Measurements from ENCODE around the gene TMEM61. TPM values are rescaled to one million over a fixed set of nuclear protein-coding genes. Genes with fewer than 3 reads are reported as not detected.
"Not testable (repeated sequence)": the region's sequence is repeated elsewhere in the genome, so short reads cannot be mapped to it uniquely, and the experiment has no call there.

Gene TMEM61
- polyA plus RNA-seq, 10 donors, result 0.16 to 0.30 TPM; not detected in 8

- no peak for DNase-seq
Measured at GRCh38 chr1:54959241-54959640, 21.2 kb upstream of the TMEM61 start.

DNA sequence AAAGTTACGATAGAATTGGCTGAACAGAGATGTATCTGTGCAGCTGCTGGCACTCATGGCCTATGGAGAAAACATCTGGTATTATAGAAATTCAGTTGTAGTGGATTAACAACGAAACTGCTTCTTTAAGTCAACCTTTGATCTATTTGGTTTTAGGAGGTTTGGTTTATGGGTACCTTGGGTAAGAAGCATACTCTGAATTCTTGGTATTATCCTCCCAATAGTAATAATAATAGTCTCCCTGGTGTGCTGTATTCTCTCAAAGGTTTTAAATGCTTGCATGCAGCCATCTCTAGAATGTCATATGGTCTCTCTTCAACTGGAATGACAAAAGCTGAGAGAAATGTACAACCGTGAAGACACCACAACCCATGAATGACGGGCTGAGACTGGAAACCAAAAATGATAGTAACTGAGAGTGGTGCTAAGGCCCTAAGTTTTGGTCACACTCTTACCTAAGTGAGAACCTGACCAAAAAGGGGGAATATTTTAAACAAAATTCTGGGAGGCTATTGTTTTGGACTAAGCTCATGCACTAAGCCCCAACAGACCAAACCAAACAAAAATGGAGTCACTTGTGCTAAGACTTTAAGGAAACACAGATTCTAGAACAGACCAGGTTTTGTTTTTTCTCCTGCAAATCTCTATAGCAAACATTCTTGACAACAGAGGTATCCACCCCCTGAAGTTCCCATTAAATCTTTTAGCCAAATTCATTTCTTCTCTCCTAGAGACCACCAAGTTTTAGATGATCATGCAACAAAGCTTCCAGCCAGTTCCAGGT lies 17.6 kb upstream of the TMEM61 start:
- peak in 1 of 3 donors; percentile 27 for DNase-seq

- not testable (repeated sequence) for DNase-seq
Measured at GRCh38 chr1:54963829-54964228, 16.6 kb upstream of the TMEM61 start.

DNA sequence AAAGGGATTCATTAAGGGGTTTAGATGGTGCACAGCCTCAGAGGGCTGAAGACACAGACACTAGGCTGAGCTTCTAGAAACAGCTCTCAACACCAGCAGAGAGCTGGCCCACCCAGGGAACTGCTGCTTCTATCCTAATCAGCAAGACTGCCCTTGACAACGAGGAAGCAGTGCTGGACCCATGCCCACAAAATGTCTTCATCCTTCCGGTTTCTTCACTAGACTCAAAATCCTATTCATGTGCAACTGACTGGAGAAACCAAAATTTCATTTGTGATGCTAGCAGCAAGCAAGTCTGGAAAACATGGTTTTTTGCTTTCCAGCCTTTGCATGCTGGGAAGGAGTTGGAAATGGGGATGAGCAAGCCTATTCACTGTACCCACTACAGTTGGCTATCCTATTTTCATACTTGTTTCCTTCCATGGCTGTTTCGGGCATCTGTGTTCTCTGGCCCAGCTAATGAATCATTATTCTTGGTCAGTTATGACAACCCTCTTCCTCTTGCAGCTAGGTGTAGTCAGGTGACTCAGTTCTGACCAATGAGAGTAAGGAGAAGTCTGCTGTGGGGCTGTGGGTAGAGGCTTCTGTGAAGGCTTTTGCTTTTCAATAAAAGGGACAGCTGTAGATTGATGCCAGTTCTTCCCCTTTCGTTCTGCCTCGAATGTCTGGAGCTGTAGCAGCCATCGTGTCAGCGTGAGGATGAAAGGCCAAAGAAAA lies 14.6 kb upstream of the TMEM61 start:
- peak in 1 of 3 donors; percentile 62 for DNase-seq

GRCh38 chr1:54967372-54967771 lies 13.1 kb upstream of the TMEM61 start:
- no peak for DNase-seq

- no peak for DNase-seq
Measured at GRCh38 chr1:54968551-54968950, 11.9 kb upstream of the TMEM61 start.

- DNase-seq, result no peak
Measured at GRCh38 chr1:54969879-54970278, 10.5 kb upstream of the TMEM61 start.

DNA sequence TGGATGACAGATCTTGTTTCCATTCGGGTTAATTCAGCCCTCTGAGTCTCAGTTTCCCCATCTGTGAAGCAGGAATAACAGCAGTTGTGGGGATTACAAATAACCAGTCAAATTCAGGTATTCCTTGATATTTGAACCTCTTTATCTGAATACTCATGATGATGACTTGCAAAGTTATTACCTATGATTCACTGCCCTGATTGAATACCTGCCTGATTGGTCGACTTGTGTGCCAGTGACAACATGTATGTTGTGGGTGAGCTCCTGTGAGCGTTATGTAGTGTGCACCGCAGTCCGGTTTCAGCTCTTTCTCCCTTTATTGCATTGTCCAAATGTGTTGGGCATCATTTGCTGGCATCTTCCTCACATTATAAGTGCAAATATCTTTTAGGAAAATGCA lies 9.5 kb upstream of the TMEM61 start:
- no peak for DNase-seq

- DNase-seq, result no peak
Measured at GRCh38 chr1:54971317-54971791, 9.1 kb upstream of the TMEM61 start.

- no peak for DNase-seq
Measured at GRCh38 chr1:54972436-54972835, 8.0 kb upstream of the TMEM61 start.

DNA sequence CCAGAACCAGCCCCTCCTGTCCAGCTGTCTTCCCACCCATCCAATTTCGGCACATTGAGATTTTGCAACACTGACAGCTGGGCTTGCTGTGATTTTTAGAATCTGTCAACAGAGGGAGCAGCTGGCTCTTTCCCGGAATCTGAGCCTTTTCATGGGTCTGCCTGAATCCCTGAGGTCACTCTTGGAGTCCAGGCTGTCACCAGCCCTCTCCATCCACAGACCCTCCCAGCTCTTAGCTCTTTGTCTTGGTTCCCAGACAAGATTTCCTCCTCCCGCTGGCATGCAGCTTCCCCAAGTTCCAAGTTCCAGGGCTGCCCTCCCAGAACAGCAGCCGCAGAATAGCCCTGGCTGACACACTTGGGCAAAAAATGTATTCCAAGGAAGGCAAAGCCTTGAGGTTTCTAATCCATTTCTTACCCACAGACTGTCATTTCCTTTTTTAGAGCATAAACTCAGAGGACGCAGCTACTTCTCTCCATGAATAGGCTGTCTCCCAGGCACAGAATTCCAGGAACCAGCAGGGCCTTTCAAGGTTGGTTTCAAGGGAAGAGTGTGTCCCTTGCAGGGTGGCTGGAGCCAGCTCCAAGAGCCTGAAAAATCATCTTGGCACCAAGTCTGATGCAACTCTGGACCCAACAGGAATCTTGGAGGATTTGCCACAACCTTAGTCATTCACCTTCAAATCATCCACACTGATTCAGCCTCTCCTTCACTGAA lies 7.1 kb upstream of the TMEM61 start:
- peak; percentile 47 to 80 (median 61) for DNase-seq

- DNase-seq, result no peak
Measured at GRCh38 chr1:54975356-54976108, 4.9 kb upstream of the TMEM61 start.

GRCh38 chr1:54976747-54977146 lies 3.7 kb upstream of the TMEM61 start:
- DNase-seq, result no peak

DNA sequence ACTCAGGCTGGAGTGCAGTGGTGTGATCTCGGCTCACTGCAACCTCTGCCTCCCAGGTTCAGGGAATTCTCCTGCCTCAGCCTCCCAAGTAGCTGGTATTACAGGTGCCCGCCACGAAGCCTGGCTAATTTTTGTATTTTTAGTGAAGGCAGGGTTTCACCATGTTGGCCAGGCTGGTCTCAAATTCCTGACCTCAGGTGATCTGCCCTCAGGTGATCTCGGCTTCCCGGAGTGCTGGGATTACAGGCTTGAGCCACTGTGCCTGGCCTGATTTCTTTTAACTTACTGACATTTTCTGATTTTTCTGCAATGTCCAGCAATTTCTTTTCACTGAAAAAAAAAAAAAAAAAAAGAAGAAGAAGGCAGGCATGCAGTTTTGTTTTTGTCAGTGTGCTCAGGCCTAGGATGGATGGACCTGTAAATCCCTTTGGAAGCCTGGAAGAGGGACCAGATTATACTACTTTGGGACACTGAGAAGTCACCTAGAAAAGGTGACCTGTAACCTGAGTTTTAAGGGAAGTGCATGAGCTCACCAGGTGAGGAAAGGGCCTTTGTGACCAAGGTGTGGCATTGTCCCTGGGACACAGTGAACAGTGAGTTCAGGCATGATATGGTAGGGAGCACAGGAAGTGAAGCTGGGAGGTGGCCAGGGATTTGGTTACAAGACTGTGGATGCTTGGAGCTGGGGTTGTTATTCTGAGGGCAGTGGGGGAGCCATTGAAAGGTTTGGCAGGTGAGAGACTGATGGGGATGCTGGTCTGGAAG lies 2.7 kb upstream of the TMEM61 start:
- no peak for DNase-seq

- DNase-seq, result no peak
Measured at GRCh38 chr1:54978528-54979326, 1.7 kb upstream of the TMEM61 start.

DNA sequence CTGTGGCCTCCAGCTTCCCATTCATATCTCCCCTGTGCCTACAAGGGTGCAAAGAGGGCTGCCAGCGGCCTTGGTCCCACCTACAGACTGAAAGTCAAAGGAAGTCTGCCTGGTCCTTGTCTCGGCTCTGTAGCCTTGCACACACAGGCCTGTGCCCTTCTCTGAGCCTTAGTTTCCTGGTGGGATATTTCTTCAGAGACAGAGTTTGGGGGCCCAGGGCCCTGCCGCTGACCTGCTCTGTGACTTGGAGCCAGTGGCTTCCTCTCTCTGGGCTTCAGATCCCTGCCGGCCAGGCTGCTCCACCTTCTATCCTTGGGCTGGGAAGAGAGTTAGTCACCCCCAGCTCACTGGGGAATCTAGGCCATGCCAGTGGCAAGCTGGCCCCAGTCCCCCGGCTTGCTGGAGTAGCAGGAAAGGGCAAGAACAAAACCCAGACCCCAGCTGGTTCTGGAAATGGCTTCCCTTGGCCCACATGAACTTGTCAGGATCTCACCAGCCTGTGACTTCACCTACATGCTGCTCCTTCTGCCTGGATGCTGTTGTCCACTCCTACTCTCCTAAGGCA lies 1.0 kb upstream of the TMEM61 start:
- no peak for DNase-seq

DNA sequence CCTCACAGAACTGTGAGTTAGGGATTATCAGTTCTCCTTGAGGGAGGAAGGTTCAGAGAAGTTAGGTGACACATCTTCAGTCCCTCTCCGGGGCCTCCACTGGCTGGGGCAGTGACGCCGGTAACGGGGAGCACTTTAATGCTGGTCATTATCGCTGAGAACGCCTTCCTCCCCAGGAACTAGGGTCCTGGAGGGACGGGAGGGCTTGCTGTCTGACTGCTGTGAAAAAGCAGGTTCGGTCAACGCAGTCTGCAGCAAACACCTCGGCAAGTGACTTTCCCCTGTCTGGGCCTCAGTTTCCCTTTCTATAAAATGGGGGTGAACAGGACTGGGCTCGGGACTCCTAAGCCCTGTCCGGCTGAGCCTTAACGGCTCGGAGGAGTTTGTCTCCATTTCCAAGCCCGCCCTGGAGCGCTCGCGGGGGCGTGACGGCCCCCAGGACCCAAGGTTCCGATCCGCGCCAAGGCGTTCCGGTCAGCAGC lies 341 bp upstream of the TMEM61 start:
- no peak for DNase-seq

DNA sequence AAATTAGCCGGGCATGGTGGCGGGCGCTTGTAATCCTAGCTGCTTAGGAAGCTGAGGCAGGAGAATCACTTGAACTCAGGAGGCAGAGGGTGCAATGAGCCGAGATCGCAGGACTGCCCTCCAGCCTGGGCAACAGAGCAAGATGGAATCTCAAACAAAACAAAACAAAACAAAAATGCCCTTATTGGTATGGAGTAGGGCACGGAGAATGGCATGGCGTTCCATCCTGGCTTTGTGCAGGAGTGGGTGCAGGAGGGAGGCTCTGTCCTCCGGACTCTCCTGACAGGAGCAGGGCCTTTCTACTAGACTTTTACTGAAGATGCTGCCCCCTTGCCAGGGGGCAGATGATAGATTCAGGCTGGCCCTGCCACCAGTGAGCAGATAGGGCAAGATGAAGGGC lies 1.0 kb downstream of the TMEM61 start:
- no peak for DNase-seq

DNA sequence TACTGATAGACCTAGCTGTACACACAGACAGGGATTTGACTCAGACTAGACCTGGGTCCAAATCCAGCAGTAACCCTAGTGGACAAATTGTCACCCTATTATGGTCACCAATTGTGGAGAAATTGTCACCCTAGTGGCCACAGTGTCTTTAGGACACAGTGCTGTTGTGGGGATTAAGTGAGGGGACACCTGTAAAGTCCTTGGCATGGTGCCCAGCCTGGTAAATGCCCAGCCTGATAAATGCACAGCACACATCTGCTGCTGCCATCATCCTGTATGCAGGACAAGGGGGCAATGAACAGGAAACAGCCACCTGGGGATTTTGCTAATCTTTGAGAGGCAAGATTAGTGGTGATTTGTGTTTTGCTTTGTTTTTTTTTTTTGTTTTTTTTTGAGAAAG lies 2.3 kb downstream of the TMEM61 start:
- DNase-seq, result no peak

All from muscle of back (tissue), 11 donors.